ENCODE results near the gene GSG1.
"Not testable (repeated sequence)": the region's sequence is repeated elsewhere in the genome, so short reads cannot be mapped to it uniquely, and the experiment has no call there.

The GSG1 gene

GRCh38 chr12:13091832-13092231 is 11.6 kb downstream of the GSG1 start:
- DNase-seq (ENCODE audit: low read depth): no peak

- DNase-seq (ENCODE audit: low read depth): no peak
Observed at GRCh38 chr12:13090054-13090453, 13.4 kb downstream of the GSG1 start.

GRCh38 chr12:13088496-13088895 is 15.0 kb downstream of the GSG1 start:
- no peak for DNase-seq (ENCODE audit: low read depth)

GRCh38 chr12:13087766-13088165 is 15.7 kb downstream of the GSG1 start:
- DNase-seq (ENCODE audit: low read depth): no peak

GRCh38 chr12:13085968-13086686 is 17.3 kb downstream of the GSG1 start:
- DNase-seq (ENCODE audit: low read depth): no peak

- DNase-seq (ENCODE audit: low read depth): no peak
Observed at GRCh38 chr12:13084898-13085640, 18.4 kb downstream of the GSG1 start.

- DNase-seq (ENCODE audit: low read depth): not testable (repeated sequence)
Observed at GRCh38 chr12:13083638-13084037, 19.8 kb downstream of the GSG1 start.

GRCh38 chr12:13082861-13083260 is 20.6 kb downstream of the GSG1 start:
- no peak for DNase-seq (ENCODE audit: low read depth)

GRCh38 chr12:13080266-13080665 is 23.2 kb downstream of the GSG1 start:
- no peak for DNase-seq (ENCODE audit: low read depth)

- DNase-seq (ENCODE audit: low read depth): no peak
Observed at GRCh38 chr12:13079440-13079906, 24.0 kb downstream of the GSG1 start.

- no peak for DNase-seq (ENCODE audit: low read depth)
Observed at GRCh38 chr12:13075786-13076570, 27.5 kb downstream of the GSG1 start.

GRCh38 chr12:13075118-13075480 is 28.4 kb downstream of the GSG1 start:
- DNase-seq (ENCODE audit: low read depth): no peak

GRCh38 chr12:13074396-13075117 is 28.9 kb downstream of the GSG1 start:
- no peak for DNase-seq (ENCODE audit: low read depth)

- DNase-seq (ENCODE audit: low read depth): no peak
Observed at GRCh38 chr12:13073173-13073572, 30.3 kb downstream of the GSG1 start.

- DNase-seq (ENCODE audit: low read depth): no peak
Observed at GRCh38 chr12:13071305-13072280, 31.9 kb downstream of the GSG1 start.

- DNase-seq (ENCODE audit: low read depth): no peak
Observed at GRCh38 chr12:13069380-13069779, 34.1 kb downstream of the GSG1 start.

GRCh38 chr12:13067322-13067721 is 36.1 kb downstream of the GSG1 start:
- DNase-seq (ENCODE audit: low read depth): no peak

GRCh38 chr12:13066459-13066858 is 37.0 kb downstream of the GSG1 start:
- DNase-seq (ENCODE audit: low read depth): no peak

- DNase-seq (ENCODE audit: low read depth): no peak
Observed at GRCh38 chr12:13066014-13066413, 37.5 kb downstream of the GSG1 start.

- no peak for DNase-seq (ENCODE audit: low read depth)
Observed at GRCh38 chr12:13062669-13063068, 40.8 kb downstream of the GSG1 start.

- no peak for DNase-seq (ENCODE audit: low read depth)
Observed at GRCh38 chr12:13061377-13061776, 42.1 kb downstream of the GSG1 start.
